ENCODE results near the gene HYDIN. TPM values are rescaled to one million over a fixed set of nuclear protein-coding genes. Genes with fewer than 3 reads are reported as not detected.

The HYDIN gene
- total and polyA plus RNA-seq, 9 of the 15 experiments (the other 6 are each of a cell fraction or from before 2014, with no cell fraction given), result 0.08 to 0.43 (median 0.14) TPM; not detected in 1

- TF ChIP-seq STAT6 (CRISPR knock-in tag; IDR thresholded peaks at IDR 0.05) (0 out of 2 replicates have a peak, but pooled peaks have one; percentile 87), ZBTB43 (CRISPR knock-in tag; IDR thresholded peaks at IDR 0.05) (no peak), XRCC3 (IDR thresholded peaks at IDR 0.05) (no peak), MEF2A (IDR thresholded peaks at IDR 0.05; ENCODE audit: control insufficient read depth, low read depth, low read length) (no peak), CBFB (CRISPR knock-in tag; IDR thresholded peaks at IDR 0.05) (peak; percentile 37; the same call in 1 of the 2 replicates), ZEB2 (IDR thresholded peaks at IDR 0.05) (no peak; the same call in 1 of the 2 replicates), POU5F1 (IDR thresholded peaks at IDR 0.05; ENCODE audit: borderline replicate concordance, low read depth, low read length, partially characterized antibody) (no peak), E2F1 (CRISPR knock-in tag; IDR thresholded peaks at IDR 0.05) (peak; percentile 73; the same call in 1 of the 2 replicates), NCOA4 (IDR thresholded peaks at IDR 0.05; ENCODE audit: partially characterized antibody) (no peak), VEZF1 (CRISPR knock-in tag; IDR thresholded peaks at IDR 0.05) (0 out of 2 replicates have a peak, but pooled peaks have one; percentile 25), ELF2 (CRISPR knock-in tag; IDR thresholded peaks at IDR 0.05) (peak; percentile 97), THAP7 (CRISPR knock-in tag; IDR thresholded peaks at IDR 0.05) (no peak), RREB1 (CRISPR knock-in tag; IDR thresholded peaks at IDR 0.05) (no peak)
Observed at GRCh38 chr16:70800781-70801480, 429.6 kb downstream of the HYDIN start, which contains the start of gene VAC14 (continued).
